HepG2 (cell line): ENCODE results near the gene OR2S2. TPM values are rescaled to one million over a fixed set of nuclear protein-coding genes. Genes with fewer than 3 reads are reported as not detected.

Source experiments
- ATAC-seq: fragments of 200-7000 bp; cut with Tn5 transposase; 3 replicates; pipeline ENCODE4 v1.9.1; 2020; ENCODE audit warnings: mild to moderate bottlenecking, moderate library complexity
- BruUV-seq: library from RNA; stranded (reverse); fragments of 400-500 nt; replicated peaks from 2 replicates; lab custom pipeline; 2021; lab: Mats Ljungman, UMichigan
- CTCF ChIA-PET: fragments of 300-600 bp; formaldehyde crosslinking; extraction: SDS; loops from one replicate; lab custom pipeline; 2021; ENCODE audit warnings: low total read pairs, inconsistent platforms, low intra/inter-chr PET ratio; lab: Yijun Ruan, JAX
- POLR2A ChIA-PET: fragments of 350-600 bp; sonication (Branson Sonifier 250); formaldehyde crosslinking; loops from one replicate; lab custom pipeline; 2020; ENCODE audit warnings: antibody characterized with exemption, inconsistent platforms; lab: Yijun Ruan, JAX
- DNase-seq: peaks from one replicate; pipeline ENCODE4 v3.0.0-alpha.2; 2015; ENCODE audit warnings: low spot score
- FAIRE-seq: peaks from 3 replicates; lab custom pipeline; 2011; peaks lifted over from hg19 to GRCh38; lab: Jason Lieb, UNC
- H2AFZ ChIP-seq: one replicate; pipeline ENCODE4 v1.6.1; 2011; ENCODE audit warnings: low read length, inconsistent platforms
- H3K27ac ChIP-seq: fragments of 300-600 bp; 3 replicates; pipeline ENCODE4 v1.8.0; 2011; ENCODE audit warnings: mixed run types, mild to moderate bottlenecking, mixed read lengths, low read length, inconsistent platforms; ENCODE audit not compliant: insufficient read depth; ENCODE audit errors: extremely low read length
- H3K27me3 ChIP-seq, 2 experiments: fragments of 200-600 bp in 1 of 2; 2 replicates in 1 of 2; 3 replicates in 1 of 2; pipeline versions ENCODE4 v1.6.0 to v1.8.0; 2011; ENCODE audit warnings: low read length in 2 of 2, mild to moderate bottlenecking in 2 of 2, moderate library complexity in 2 of 2, inconsistent platforms in 1 of 2; ENCODE audit not compliant: insufficient read depth in 2 of 2, control insufficient read depth in 1 of 2
- H3K36me3 ChIP-seq, 2 experiments: fragments of 200-600 bp in 1 of 2; replicated peaks in 1 of 2; 2 replicates in 1 of 2; 3 replicates in 1 of 2; pipeline versions ENCODE4 v1.5.1 to v1.8.0; 2011; ENCODE audit warnings: low read length in 2 of 2, inconsistent platforms in 1 of 2; ENCODE audit not compliant: insufficient read depth in 2 of 2, control insufficient read depth in 1 of 2
- H3K4me1 ChIP-seq: 2 replicates; pipeline ENCODE4 v1.5.1; 2012; ENCODE audit warnings: low read length, inconsistent platforms; ENCODE audit not compliant: insufficient read depth
- H3K4me2 ChIP-seq: 2 replicates; pipeline ENCODE4 v1.6.0; 2011; ENCODE audit warnings: low read depth, low read length, inconsistent platforms
- H3K4me3 ChIP-seq, 3 experiments: fragments of 200-600 bp in 1 of 3; sonication (generic), shearing (Covaris generic) in 1 of 3; replicated peaks in 1 of 3; 2 replicates each; pipeline ENCODE4 v1.5.1; 2011 to 2016; ENCODE audit warnings: low read length in 3 of 3, inconsistent platforms in 2 of 3, low read depth in 2 of 3, mild to moderate bottlenecking in 2 of 3, control low read depth in 1 of 3, mixed read lengths in 1 of 3; ENCODE audit not compliant: insufficient read depth in 1 of 3
- H3K79me2 ChIP-seq: one replicate; pipeline ENCODE4 v1.6.1; 2011; ENCODE audit warnings: low read length, inconsistent platforms; ENCODE audit not compliant: insufficient read depth
- H3K9ac ChIP-seq: 2 replicates; pipeline ENCODE4 v1.6.0; 2011; ENCODE audit warnings: mild to moderate bottlenecking, low read depth, low read length, inconsistent platforms; ENCODE audit not compliant: insufficient read depth
- H3K9me3 ChIP-seq: 2 replicates; pipeline ENCODE4 v1.5.1; 2012; ENCODE audit warnings: mild to moderate bottlenecking, low read length
- H4K20me1 ChIP-seq: 2 replicates; pipeline ENCODE4 v1.6.0; 2011; ENCODE audit warnings: inconsistent platforms, mild to moderate bottlenecking, low read length, moderate library complexity; ENCODE audit not compliant: insufficient read depth
- ISX ChIP-seq: sonication (generic); formaldehyde crosslinking; conservative IDR thresholded peaks from 2 replicates; pipeline ENCODE4 v1.5.0; 2020; ENCODE audit warnings: missing genetic modification reagents
- PLRG1 ChIP-seq: fragments of 450-650 bp; conservative IDR thresholded peaks from 2 replicates; pipeline ENCODE4 v1.6.1; 2016
- STAT5B ChIP-seq: sonication (generic); formaldehyde crosslinking; IDR thresholded peaks from 2 replicates; pipeline ENCODE4 v1.4.0; 2020; ENCODE audit warnings: missing genetic modification reagents
- ZBTB1 ChIP-seq: sonication (generic); formaldehyde crosslinking; IDR thresholded peaks from 2 replicates; pipeline ENCODE4 v1.4.0; 2020; ENCODE audit warnings: missing genetic modification reagents, borderline replicate concordance
- ZNF275 ChIP-seq: sonication (generic); formaldehyde crosslinking; IDR thresholded peaks from 2 replicates; pipeline ENCODE4 v1.8.0; 2022; ENCODE audit warnings: missing genetic modification reagents, mild to moderate bottlenecking, inconsistent platforms, borderline replicate concordance
- ZNF513 ChIP-seq: sonication (generic); formaldehyde crosslinking; conservative IDR thresholded peaks from 2 replicates; pipeline ENCODE4 v1.5.0; 2020; ENCODE audit warnings: missing genetic modification reagents
- ZNF644 ChIP-seq: IDR thresholded peaks from 2 replicates; pipeline ENCODE4 v1.6.1; 2016; ENCODE audit warnings: low read depth
- ZNF773 ChIP-seq: sonication (generic); formaldehyde crosslinking; IDR thresholded peaks from 2 replicates; pipeline ENCODE4 v1.4.0; 2020; ENCODE audit warnings: missing genetic modification reagents, borderline replicate concordance
- ZNF891 ChIP-seq: sonication (generic); formaldehyde crosslinking; IDR thresholded peaks from 2 replicates; pipeline ENCODE4 v1.5.0; 2020; ENCODE audit warnings: mild to moderate bottlenecking, missing genetic modification reagents
- WGBS: methylation state at CpG from one replicate; pipeline ENCODE4 v1.1.6; 2017; ENCODE audit warnings: low lambda C conversion rate; 5-methylcytosine and 5-hydroxymethylcytosine counted together
- in situ Hi-C: cut with HindIII; loops from 2 replicates; pipeline ENCODE4 v1.10.0; 2017; ENCODE audit warnings: low pct_unique_long_range_greater_than_20kb; ENCODE audit not compliant: extremely low pct_ligation_motif_present
- intact Hi-C: fragments of 100-400 bp; cut with micrococcal nuclease; formaldehyde crosslinking; loops from one replicate; pipeline ENCODE4 v1.10.0; 2022; ENCODE audit not compliant: unreplicated experiment
- polyA plus RNA-seq, 8 experiments: library from polyadenylated mRNA; depleted of rRNA in 3 of 8; stranded (reverse) in 7 of 8; unstranded in 1 of 8; fragments of >200 nt; fragmentation: Illumina TruSeq in 4 of 8; extraction: Trizol in 4 of 8; gene quantifications; 2 replicates each; pipeline versions ENCODE4 v1.2.1 to v1.2.3, GENCODE V29; 2011 to 2016; ENCODE audit warnings: low read depth in 4 of 8, missing spikeins in 1 of 8, mixed read lengths in 1 of 8; ENCODE audit not compliant: insufficient read depth in 1 of 8
- total RNA-seq, 5 experiments: library from RNA; depleted of rRNA; stranded (reverse); fragments of >200 nt; fragmentation: Illumina TruSeq; extraction: Trizol; gene quantifications; 2 replicates each; pipeline ENCODE4 v1.2.3, GENCODE V29; 2016; ENCODE audit warnings: low read depth in 1 of 5
- TF ChIP-seq, protein P1 (sequence below): sonication (generic); formaldehyde crosslinking; IDR thresholded peaks from 2 replicates; pipeline ENCODE4 v1.4.0; 2020; ENCODE audit warnings: missing genetic modification reagents, borderline replicate concordance
- TF ChIP-seq, protein P2 (sequence below): sonication (generic); formaldehyde crosslinking; IDR thresholded peaks from 2 replicates; pipeline ENCODE4 v1.4.0; 2020; ENCODE audit warnings: mild to moderate bottlenecking, missing genetic modification reagents
- TF ChIP-seq, protein P3 (sequence below): sonication (generic); formaldehyde crosslinking; IDR thresholded peaks from 2 replicates; pipeline ENCODE4 v1.4.0; 2020; ENCODE audit warnings: missing genetic modification reagents, mild to moderate bottlenecking, borderline replicate concordance

OR2S2 gene
- total and polyA plus RNA-seq, 2 of the 13 experiments (the other 11 are each of a cell fraction or from before 2014, with no cell fraction given), result not detected

GRCh38 chr9:35990155-35990554, 32.2 kb upstream of the OR2S2 start (continued):
- TF ChIP-seq, protein P1, sequence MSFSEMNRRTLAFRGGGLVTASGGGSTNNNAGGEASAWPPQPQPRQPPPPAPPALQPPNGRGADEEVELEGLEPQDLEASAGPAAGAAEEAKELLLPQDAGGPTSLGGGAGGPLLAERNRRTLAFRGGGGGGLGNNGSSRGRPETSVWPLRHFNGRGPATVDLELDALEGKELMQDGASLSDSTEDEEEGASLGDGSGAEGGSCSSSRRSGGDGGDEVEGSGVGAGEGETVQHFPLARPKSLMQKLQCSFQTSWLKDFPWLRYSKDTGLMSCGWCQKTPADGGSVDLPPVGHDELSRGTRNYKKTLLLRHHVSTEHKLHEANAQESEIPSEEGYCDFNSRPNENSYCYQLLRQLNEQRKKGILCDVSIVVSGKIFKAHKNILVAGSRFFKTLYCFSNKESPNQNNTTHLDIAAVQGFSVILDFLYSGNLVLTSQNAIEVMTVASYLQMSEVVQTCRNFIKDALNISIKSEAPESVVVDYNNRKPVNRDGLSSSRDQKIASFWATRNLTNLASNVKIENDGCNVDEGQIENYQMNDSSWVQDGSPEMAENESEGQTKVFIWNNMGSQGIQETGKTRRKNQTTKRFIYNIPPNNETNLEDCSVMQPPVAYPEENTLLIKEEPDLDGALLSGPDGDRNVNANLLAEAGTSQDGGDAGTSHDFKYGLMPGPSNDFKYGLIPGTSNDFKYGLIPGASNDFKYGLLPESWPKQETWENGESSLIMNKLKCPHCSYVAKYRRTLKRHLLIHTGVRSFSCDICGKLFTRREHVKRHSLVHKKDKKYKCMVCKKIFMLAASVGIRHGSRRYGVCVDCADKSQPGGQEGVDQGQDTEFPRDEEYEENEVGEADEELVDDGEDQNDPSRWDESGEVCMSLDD, result no peak

DNA sequence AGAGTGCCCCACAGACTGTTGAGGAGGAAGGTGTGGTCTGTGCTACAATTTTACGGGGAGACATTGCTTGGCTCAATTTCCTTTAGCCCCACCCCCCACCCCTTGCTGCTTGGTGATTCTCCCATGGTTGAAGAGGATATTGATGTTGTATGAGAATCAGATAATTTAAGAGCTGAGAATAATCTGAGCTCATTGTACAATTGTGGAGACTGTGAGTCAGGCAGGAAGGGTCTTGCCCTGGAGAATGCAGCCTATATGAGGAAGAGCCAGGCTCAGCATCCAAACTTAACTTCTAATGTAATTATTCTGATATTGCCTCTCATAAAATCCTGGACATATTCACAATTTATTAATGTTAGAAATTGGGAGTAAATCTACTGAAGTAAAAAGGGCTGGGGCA, 26.1 kb upstream of the OR2S2 start:
- H3K79me2 ChIP-seq, result no peaks in the 10 kb centered on the region
- WGBS, result 0% methylated on average over 1 of the region's 1 CpG
- BruUV-seq, result no TSS peak
- ATAC-seq, result no peak
- intact Hi-C loops, result no loop called here
- no peak overlapping the region for H3K27ac ChIP-seq
- H3K36me3 ChIP-seq, result no peaks in the 10 kb centered on the region
- DNase-seq, result no peak
- no peak for FAIRE-seq
- POLR2A ChIA-PET, result no interaction called here
- no peak overlapping the region for H3K4me2 ChIP-seq
- no peaks in the 10 kb centered on the region for H4K20me1 ChIP-seq
- H3K4me3 ChIP-seq, result no peak overlapping the region
- no peaks in the 10 kb centered on the region for H3K4me1 ChIP-seq
- CTCF ChIA-PET, result no interaction called here
- no peaks in the 10 kb centered on the region for H3K9me3 ChIP-seq
- H2AFZ ChIP-seq, result no peak overlapping the region
- peaks cover 0 to 7% of the 10 kb centered on the region in 2 experiments; a peak in 2 of 5 replicates for H3K27me3 ChIP-seq
- in situ Hi-C loops, result no loop called here
- no peak overlapping the region for H3K9ac ChIP-seq
- TF ChIP-seq ZBTB1 (no peak), ZNF644 (CRISPR knock-in tag) (no peak), PLRG1 (no peak), ISX (CRISPR knock-in tag) (no peak), ZNF513 (CRISPR knock-in tag) (no peak), ZNF773 (CRISPR knock-in tag) (no peak), ZNF275 (no peak), ZNF891 (CRISPR knock-in tag) (no peak), STAT5B (CRISPR knock-in tag) (no peak)
- TF ChIP-seq, protein P2, sequence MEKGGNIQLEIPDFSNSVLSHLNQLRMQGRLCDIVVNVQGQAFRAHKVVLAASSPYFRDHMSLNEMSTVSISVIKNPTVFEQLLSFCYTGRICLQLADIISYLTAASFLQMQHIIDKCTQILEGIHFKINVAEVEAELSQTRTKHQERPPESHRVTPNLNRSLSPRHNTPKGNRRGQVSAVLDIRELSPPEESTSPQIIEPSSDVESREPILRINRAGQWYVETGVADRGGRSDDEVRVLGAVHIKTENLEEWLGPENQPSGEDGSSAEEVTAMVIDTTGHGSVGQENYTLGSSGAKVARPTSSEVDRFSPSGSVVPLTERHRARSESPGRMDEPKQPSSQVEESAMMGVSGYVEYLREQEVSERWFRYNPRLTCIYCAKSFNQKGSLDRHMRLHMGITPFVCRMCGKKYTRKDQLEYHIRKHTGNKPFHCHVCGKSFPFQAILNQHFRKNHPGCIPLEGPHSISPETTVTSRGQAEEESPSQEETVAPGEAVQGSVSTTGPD (CRISPR knock-in tag), result no peak
- TF ChIP-seq, protein P3, sequence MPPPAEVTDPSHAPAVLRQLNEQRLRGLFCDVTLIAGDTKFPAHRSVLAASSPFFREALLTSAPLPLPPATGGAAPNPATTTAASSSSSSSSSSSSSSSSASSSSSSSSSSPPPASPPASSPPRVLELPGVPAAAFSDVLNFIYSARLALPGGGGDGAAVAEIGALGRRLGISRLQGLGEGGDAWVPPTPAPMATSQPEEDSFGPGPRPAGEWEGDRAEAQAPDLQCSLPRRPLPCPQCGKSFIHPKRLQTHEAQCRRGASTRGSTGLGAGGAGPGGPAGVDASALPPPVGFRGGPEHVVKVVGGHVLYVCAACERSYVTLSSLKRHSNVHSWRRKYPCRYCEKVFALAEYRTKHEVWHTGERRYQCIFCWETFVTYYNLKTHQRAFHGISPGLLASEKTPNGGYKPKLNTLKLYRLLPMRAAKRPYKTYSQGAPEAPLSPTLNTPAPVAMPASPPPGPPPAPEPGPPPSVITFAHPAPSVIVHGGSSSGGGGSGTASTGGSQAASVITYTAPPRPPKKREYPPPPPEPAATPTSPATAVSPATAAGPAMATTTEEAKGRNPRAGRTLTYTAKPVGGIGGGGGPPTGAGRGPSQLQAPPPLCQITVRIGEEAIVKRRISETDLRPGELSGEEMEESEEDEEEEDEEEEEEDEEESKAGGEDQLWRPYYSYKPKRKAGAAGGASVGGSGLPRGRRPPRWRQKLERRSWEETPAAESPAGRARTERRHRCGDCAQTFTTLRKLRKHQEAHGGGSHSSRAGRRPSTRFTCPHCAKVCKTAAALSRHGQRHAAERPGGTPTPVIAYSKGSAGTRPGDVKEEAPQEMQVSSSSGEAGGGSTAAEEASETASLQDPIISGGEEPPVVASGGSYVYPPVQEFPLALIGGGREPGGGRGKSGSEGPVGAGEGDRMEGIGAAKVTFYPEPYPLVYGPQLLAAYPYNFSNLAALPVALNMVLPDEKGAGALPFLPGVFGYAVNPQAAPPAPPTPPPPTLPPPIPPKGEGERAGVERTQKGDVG (CRISPR knock-in tag), result no peak
